GM12874 (cell line): ENCODE results near the gene RAB33B.

Source experiments
- TF ChIP-seq, protein P1 (sequence below): IDR thresholded peaks from 2 replicates; pipeline ENCODE4 v1.5.1; 2011; ENCODE audit warnings: low read depth, mild to moderate bottlenecking, control low read depth, low read length, moderate library complexity; ENCODE audit not compliant: insufficient read depth

Gene RAB33B

DNA sequence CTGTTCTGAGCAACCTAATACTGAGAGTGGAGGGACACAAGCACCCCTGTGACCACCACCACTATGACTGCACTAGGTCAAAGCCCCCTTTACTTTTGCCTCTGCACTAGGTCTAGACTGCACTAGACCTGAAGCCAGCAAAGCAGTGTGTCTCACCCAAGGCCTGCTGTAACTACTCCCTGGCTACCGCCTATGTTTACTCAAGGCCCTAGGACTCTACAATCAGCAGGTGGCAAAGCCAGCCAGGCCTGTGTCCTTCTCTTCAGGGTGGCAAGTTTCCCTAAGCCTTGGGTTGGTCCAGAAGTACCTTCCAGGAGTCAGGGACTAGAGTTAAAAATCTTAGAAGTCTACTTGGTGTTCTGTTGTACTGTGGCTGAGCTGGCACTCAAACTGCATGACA lies 15.9 kb downstream of the RAB33B start:
- TF ChIP-seq, protein P1, sequence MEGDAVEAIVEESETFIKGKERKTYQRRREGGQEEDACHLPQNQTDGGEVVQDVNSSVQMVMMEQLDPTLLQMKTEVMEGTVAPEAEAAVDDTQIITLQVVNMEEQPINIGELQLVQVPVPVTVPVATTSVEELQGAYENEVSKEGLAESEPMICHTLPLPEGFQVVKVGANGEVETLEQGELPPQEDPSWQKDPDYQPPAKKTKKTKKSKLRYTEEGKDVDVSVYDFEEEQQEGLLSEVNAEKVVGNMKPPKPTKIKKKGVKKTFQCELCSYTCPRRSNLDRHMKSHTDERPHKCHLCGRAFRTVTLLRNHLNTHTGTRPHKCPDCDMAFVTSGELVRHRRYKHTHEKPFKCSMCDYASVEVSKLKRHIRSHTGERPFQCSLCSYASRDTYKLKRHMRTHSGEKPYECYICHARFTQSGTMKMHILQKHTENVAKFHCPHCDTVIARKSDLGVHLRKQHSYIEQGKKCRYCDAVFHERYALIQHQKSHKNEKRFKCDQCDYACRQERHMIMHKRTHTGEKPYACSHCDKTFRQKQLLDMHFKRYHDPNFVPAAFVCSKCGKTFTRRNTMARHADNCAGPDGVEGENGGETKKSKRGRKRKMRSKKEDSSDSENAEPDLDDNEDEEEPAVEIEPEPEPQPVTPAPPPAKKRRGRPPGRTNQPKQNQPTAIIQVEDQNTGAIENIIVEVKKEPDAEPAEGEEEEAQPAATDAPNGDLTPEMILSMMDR, result no peak

DNA sequence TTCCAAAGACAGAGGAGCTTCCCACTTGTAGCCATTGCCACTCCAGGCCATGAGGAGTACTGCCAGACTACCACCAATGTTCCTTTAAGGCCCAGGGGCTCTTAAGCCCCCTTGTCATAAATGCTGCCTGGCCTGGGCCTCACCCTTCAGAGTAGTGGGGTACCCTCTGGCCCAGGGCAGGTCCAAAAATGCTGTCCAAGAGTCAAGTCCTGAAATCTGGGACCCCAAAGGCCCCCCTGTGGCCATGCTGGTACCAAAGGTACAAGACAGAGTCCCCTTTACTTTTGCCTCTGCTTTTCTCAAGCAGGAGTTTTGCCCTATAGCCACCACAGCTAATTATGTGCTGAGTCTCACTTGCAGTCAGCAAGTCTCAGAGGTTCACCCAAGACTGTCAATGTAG lies 16.4 kb downstream of the RAB33B start:
- TF ChIP-seq, protein P1, result no peak

DNA sequence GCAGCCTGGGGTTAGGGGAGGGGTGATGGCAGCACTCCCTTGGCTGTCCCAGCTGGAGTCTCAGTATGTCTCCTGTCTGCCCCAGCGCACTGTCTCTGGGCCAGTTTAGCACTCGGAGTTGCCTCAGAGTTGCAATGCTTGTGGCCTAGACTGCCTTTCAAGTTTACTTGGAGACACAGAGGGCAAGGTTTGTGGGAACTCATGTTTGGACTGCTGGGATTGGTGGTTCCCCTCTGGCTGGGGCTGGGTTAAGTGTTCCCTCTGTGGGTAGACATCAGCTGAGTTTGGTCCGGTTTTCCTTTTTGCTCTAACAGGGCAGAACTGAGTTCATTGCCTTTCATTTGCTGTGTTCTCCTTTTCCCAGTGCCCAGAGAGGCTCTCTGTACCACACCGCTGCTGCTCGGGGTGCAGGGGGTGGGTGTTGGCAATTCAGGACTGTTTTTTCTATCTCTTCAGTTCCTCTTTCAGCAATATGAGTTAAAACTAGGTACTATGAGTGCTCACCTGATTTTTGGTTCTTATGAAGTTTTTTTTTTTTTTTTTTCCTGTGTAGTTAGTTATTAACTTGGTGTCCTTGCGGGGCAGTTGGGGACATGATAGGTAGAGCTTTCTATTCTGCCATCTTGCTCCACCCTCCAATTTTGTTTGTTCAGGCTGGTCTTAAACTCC lies 17.2 kb downstream of the RAB33B start:
- TF ChIP-seq, protein P1, result no peak

DNA sequence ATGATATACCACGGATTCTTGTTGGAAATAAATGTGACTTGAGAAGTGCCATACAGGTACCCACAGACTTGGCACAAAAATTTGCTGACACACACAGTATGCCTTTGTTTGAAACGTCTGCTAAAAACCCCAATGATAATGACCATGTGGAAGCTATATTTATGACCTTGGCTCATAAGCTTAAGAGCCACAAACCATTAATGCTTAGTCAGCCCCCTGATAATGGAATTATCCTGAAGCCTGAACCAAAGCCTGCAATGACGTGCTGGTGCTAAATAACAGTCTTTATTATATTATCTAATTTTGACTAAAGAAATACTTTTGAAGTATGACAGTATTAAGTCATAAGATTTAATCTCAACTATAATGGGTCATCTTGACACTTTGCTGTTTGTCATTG lies 18.9 kb downstream of the RAB33B start:
- TF ChIP-seq, protein P1, result no peak

DNA sequence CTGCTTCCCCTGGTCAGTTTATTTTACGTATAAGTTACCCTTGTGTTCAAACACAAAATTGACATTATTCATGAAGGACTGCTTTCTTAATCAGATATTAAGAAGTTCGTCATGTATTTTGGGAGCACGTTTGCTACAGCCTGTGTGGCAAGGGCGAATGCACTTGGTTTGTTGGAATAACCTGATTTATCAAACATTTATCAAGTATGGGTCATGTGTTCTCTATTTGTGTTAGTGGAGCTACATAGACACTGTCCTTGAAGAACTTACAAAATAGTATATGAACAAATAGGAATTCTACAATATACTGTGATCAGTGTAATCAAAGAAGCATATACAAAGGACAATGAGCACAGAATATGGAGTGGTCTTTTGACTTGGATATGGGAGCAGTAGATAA lies 22.4 kb downstream of the RAB33B start:
- TF ChIP-seq, protein P1, result no peak

DNA sequence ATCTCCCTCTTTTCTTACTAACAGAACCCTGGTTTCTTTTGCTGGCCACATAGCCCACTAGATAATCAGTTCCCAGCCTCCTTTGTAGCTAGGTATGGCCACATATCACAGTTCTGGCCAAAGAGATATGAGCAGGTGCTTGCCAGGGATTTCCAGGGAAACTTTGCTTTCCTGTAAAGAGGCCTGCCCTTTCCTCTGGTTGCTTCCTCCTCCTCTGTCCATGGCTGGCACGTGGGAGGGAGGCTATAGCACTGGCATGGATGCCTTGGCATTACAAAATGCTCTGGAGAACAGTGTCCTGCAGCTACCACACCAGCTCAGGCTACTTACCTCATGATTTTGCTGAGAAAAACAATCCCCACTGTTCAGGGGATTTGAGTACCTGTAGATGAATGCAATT lies 27.5 kb downstream of the RAB33B start:
- TF ChIP-seq, protein P1, result no peak

DNA sequence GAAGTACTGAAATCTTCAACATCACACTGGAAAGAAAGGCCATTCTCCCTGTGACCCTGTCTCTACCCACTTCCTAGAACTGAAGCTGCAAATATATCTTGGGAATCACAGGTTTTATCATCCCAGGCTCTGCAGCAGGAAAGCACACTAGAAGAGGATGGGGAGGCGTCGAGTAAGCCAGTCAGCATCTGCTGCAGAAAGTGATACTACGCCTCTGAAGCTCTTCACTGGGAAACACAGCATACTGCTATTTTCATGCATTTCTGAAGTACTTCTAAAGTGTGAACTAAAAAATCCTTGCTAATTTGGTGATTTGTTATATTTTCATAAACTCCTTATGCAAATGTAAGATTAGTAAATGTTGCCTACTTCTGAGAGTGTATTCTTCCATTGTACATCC lies 29.1 kb downstream of the RAB33B start:
- TF ChIP-seq, protein P1, result no peak
